ENCODE data around the gene RANGAP1. TPM values are rescaled to one million over a fixed set of nuclear protein-coding genes. Genes with fewer than 3 reads are reported as not detected.

The RANGAP1 gene
- total RNA-seq, 6 experiments from 2014 or later: 27.4 to 56.3 (median 37.6) TPM

- peak; percentile 92 to 97 (median 95) for DNase-seq
- TF ChIP-seq CTCF (IDR thresholded peaks at IDR 0.05) (no peak), POLR2A (IDR thresholded peaks at IDR 0.05) (peak; percentile 48)
- intact Hi-C loops (cut with DNase I): no loop called here
- Histone ChIP-seq H3K9me3 (no peaks in the 10 kb centered on the region), H3K4me1 (peaks cover 0 to 27% (median 11%) of the 10 kb centered on the region in 4 donors), H3K36me3 (no peaks in the 10 kb centered on the region), H3K27ac (peak overlapping the region; percentile 11 to 90 (median 81)), H3K4me3 (no peak overlapping the region), H3K27me3 (no peaks in the 10 kb centered on the region)
- 27% methylated on average over 4 of the region's 7 CpGs for WGBS (ENCODE audit: insufficient coverage, low coverage, low lambda C conversion rate, missing lambda C conversion rate)
- peak; percentile 88 to 97 (median 90) for ATAC-seq
These were observed 22.6 kb upstream of the RANGAP1 start for GRCh38 chr22:41308544-41308947.

GRCh38 chr22:41308054-41308453 lies 22.1 kb upstream of the RANGAP1 start:
- Histone ChIP-seq H3K9me3 (no peaks in the 10 kb centered on the region), H3K36me3 (no peaks in the 10 kb centered on the region), H3K27me3 (no peaks in the 10 kb centered on the region), H3K27ac (peak overlapping the region; percentile 11 to 90 (median 81)), H3K4me1 (peaks cover 0 to 28% (median 11%) of the 10 kb centered on the region in 4 donors), H3K4me3 (no peak overlapping the region)
- DNase-seq (no peak), ATAC-seq (peak; percentile 19 to 50 (median 26))
- 30% methylated on average over 2 of the region's 3 CpGs for WGBS (ENCODE audit: insufficient coverage, low coverage, low lambda C conversion rate, missing lambda C conversion rate)
- TF ChIP-seq CTCF (IDR thresholded peaks at IDR 0.05) (no peak), POLR2A (IDR thresholded peaks at IDR 0.05) (no peak)
- intact Hi-C loops (cut with DNase I): no loop called here

- Histone ChIP-seq H3K4me1 (peaks cover 0 to 33% (median 13%) of the 10 kb centered on the region in 4 donors), H3K9me3 (no peaks in the 10 kb centered on the region), H3K27ac (peak overlapping the region in 1 of 3 donors; percentile 6), H3K27me3 (no peaks in the 10 kb centered on the region), H3K36me3 (no peaks in the 10 kb centered on the region), H3K4me3 (no peak overlapping the region)
- DNase-seq (peak in 1 of 3 donors; percentile 42), ATAC-seq (no peak)
- intact Hi-C loops (cut with DNase I): no loop called here
- WGBS (ENCODE audit: insufficient coverage, low coverage, low lambda C conversion rate, missing lambda C conversion rate): 100% methylated on average over 1 of the region's 4 CpGs
- TF ChIP-seq POLR2A (IDR thresholded peaks at IDR 0.05) (no peak), CTCF (IDR thresholded peaks at IDR 0.05) (no peak)
These were observed 19.7 kb upstream of the RANGAP1 start for GRCh38 chr22:41305646-41306045.

DNA sequence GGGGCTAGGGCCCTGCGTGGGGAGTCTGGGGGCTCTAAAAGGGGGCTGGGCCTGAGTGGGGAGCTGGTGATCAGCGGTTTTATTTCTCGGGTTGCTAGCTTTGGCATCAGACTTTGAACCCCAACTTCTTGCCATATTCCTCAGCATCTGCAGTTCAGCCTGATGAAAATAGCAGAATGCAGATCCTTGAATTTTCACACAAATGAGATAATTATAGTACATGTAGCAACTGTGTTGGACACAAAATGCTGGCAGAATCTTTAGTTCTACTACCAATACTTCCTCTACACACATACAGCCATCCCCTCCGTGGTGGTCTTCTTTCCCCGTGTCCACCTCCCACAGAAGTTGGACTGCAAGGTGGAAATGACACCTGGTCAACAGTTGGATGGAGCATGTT lies 16.8 kb upstream of the RANGAP1 start:
- ATAC-seq (no peak), DNase-seq (no peak)
- WGBS (ENCODE audit: insufficient coverage, low coverage, low lambda C conversion rate, missing lambda C conversion rate): 2% methylated on average over 5 of the region's 5 CpGs
- Histone ChIP-seq H3K27me3 (no peaks in the 10 kb centered on the region), H3K4me3 (peak overlapping the region; percentile 68 to 93 (median 90)), H3K36me3 (no peaks in the 10 kb centered on the region), H3K27ac (peak overlapping the region; percentile 82 to 93 (median 86)), H3K4me1 (peaks cover 0 to 26% (median 7%) of the 10 kb centered on the region in 4 donors), H3K9me3 (no peaks in the 10 kb centered on the region)
- intact Hi-C loops (cut with DNase I): no loop called here
- TF ChIP-seq CTCF (IDR thresholded peaks at IDR 0.05): no peak
- TF ChIP-seq POLR2A (IDR thresholded peaks at IDR 0.05): no peak

Data from right lobe of liver (tissue), 6 donors.